Measurements from ENCODE around the gene GJA5. TPM values are rescaled to one million over a fixed set of nuclear protein-coding genes. Genes with fewer than 3 reads are reported as not detected.

Gene GJA5
- 2.3 TPM for total RNA-seq

GRCh38 chr1:147760481-147761260 is at the start of gene GJA5:
GJA5 (minus strand) TSS chr1:147760602; CDS start chr1:147759238, 1,364 bp downstream.

Other genes starting within 250 kb of the GJA5 start
- gene BCL9, start 219.1 kb downstream of the GJA5 start, total RNA-seq, result 10.1 TPM
- gene ACP6, start 90.1 kb downstream of the GJA5 start, total RNA-seq, result 14.5 TPM
- gene GJA8, start 142.2 kb upstream of the GJA5 start, total RNA-seq, result not detected
- gene GPR89B, start 167.8 kb upstream of the GJA5 start, total RNA-seq, result 21.0 TPM